NCI-H2196 treated with DMSO at 0.1 percent for 48 hours (cell line): Measurements from ENCODE around the gene SELPLG.
"Not testable (repeated sequence)": the region's sequence is repeated elsewhere in the genome, so short reads cannot be mapped to it uniquely, and the experiment has no call there.

Experiments used
- DNase-seq: peaks from one replicate; lab custom pipeline; 2025; ENCODE audit not compliant: unreplicated experiment; lab: John Stamatoyannopoulos, UW

Gene SELPLG

DNA sequence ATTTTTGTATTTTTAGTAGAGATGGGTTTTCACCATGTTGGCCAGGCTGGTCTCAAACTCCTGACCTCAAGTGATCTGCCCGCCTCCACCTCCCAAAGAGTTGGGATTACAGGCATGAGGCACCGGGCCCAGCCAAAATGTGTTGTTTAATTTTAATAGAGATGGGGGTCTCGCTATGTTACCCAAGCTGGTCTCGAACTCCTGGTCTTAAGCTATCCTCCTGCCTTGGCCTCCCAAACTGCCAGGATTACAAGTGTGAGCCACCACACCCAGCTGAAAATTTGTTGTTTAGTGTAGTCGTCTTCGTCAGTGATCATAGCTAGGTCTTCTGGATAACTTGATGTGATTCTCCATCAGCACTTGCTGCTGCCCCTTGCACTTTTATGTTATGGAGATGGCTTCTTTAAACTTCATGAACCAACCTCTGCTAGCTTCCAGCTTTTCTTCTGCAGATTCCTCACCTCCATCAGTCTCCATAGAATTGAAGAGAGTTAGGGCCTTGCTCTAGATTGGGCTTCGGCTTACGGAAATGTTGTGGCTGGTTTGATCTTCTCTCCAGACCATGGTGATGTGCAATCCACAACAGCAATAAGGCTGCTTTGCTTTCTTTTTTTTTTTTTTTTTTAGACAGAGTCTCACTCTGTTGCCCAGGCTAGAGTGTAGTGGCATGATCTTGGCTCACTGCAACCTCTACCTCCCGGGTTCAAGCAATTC lies 58.3 kb downstream of the SELPLG start:
- DNase-seq, result no peak

DNA sequence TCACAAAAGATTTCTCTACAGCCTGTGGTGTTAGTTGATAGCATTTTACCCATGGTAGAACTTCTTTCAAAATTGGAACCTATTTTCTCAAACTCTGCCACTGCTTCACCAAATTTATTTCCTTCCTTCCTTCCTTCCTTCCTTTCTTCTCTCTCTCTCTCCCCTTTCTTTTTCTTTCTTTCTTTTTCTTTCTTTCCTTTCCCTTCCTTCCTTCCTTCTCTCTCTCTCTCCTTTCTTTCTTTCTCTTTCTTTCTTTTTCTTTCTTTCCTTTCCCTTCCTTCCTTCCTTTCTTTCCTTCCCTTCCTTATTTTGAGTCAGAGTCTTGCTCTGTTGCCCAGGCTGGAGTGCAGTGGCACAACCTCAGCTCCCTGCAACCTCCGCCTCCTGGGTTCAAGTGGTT lies 59.4 kb downstream of the SELPLG start:
- DNase-seq, result not testable (repeated sequence)

DNA sequence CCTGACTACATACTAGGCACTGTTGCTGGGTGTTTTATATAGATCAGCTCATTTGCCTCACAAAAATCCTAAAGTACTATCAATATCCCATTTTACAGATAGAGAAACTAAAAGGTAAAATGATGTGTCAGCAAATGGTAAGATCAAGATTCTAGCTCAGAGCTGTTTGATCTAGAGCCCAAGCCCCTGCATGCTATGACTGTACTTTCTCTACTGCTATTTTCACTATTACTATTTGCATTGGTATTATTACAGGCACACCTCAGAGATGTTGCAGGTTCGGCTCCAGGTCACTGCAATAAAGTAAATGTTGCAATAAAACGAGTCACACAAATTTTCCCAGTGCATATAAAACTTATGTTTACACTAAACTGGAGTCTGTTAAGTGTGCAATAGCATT lies 60.4 kb downstream of the SELPLG start:
- no peak for DNase-seq

DNA sequence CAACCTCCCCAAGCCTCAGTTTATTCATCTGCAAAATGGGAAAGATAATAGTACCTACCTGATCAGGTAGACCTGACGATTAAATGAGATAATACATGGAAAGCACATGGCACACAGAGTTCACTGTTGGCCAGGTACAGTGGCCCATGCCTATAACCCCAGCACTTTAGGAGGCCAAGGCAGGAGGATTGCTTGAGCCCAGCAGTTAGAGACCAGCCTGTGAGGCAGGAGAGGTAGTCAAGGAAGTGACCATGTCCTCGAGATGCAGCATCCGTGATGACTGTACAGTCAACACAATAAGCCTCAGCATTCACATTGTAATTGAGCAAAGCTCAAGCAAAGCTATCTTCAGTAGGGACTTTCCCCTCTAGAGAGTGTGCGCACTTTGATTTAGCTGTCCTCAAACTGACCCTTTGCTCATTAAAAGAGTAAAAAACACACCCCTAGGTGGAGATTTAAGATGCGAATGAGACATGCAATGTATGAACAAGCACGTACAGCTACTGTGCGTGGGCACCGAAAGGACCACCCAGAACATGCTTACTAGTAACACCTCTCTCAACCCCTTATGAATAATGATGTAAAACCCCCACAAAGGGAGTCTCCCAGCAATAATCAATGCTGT lies 61.4 kb downstream of the SELPLG start:
- DNase-seq, result no peak
